Inflammatory macrophage treated with lipopolysaccharide for 1 hour (primary cell): ENCODE measurements around the gene ING1.
"Not testable (repeated sequence)": the region's sequence is repeated elsewhere in the genome, so short reads cannot be mapped to it uniquely, and the experiment has no call there.

Experiments
- DNase-seq, 2 donors: peaks; one replicate each; pipeline ENCODE4 v3.0.0-alpha.2; 2020 to 2022

ING1 gene

GRCh38 chr13:110713642-110713952, at the start of gene ING1:
TSS of gene ING1 (plus strand) at chr13:110713700. CDS start at chr13:110714150, 450 bp downstream.
- DNase-seq = peak in 1 of 2 donors; percentile 69

- DNase-seq = peak; percentile 34 to 43
Measured at GRCh38 chr13:110664041-110664440, 49.5 kb upstream of the ING1 start.

GRCh38 chr13:110664673-110665072, 48.8 kb upstream of the ING1 start:
- DNase-seq = no peak

GRCh38 chr13:110665491-110666254, 47.8 kb upstream of the ING1 start:
- DNase-seq = peak; percentile 82 to 83

- DNase-seq = no peak
Measured at GRCh38 chr13:110666255-110666533, 47.3 kb upstream of the ING1 start.

- DNase-seq = no peak
Measured at GRCh38 chr13:110669036-110669435, 44.5 kb upstream of the ING1 start.

GRCh38 chr13:110669814-110670213, 43.7 kb upstream of the ING1 start:
- DNase-seq = not testable (repeated sequence)

GRCh38 chr13:110676595-110677587, 36.6 kb upstream of the ING1 start:
- peak; percentile 35 to 38 for DNase-seq

GRCh38 chr13:110677731-110678545, 35.6 kb upstream of the ING1 start:
- no peak for DNase-seq

GRCh38 chr13:110680852-110681251, 32.6 kb upstream of the ING1 start:
- DNase-seq = no peak

GRCh38 chr13:110681868-110682550, 31.5 kb upstream of the ING1 start:
- DNase-seq = no peak

- no peak for DNase-seq
Measured at GRCh38 chr13:110682746-110683145, 30.8 kb upstream of the ING1 start.

GRCh38 chr13:110683203-110683883, 30.2 kb upstream of the ING1 start:
- DNase-seq = peak in 1 of 2 donors; percentile 22

GRCh38 chr13:110683921-110684320, 29.6 kb upstream of the ING1 start:
- DNase-seq = no peak

- DNase-seq = no peak
Measured at GRCh38 chr13:110684388-110685056, 29.0 kb upstream of the ING1 start.

- DNase-seq = no peak
Measured at GRCh38 chr13:110685305-110686020, 28.0 kb upstream of the ING1 start.

GRCh38 chr13:110687736-110688135, 25.8 kb upstream of the ING1 start:
- no peak for DNase-seq

GRCh38 chr13:110689041-110689440, 24.5 kb upstream of the ING1 start:
- no peak for DNase-seq

- no peak for DNase-seq
Measured at GRCh38 chr13:110689711-110690110, 23.8 kb upstream of the ING1 start.

- DNase-seq = no peak
Measured at GRCh38 chr13:110690516-110690915, 23.0 kb upstream of the ING1 start.

GRCh38 chr13:110695774-110696173, 17.7 kb upstream of the ING1 start:
- not testable (repeated sequence) for DNase-seq
